ENCODE data around the gene HAAO. TPM values are rescaled to one million over a fixed set of nuclear protein-coding genes. Genes with fewer than 3 reads are reported as not detected.

The HAAO gene
- total and polyA plus RNA-seq, 2 experiments from 2014 or later: 0.30 to 0.43 TPM

DNA sequence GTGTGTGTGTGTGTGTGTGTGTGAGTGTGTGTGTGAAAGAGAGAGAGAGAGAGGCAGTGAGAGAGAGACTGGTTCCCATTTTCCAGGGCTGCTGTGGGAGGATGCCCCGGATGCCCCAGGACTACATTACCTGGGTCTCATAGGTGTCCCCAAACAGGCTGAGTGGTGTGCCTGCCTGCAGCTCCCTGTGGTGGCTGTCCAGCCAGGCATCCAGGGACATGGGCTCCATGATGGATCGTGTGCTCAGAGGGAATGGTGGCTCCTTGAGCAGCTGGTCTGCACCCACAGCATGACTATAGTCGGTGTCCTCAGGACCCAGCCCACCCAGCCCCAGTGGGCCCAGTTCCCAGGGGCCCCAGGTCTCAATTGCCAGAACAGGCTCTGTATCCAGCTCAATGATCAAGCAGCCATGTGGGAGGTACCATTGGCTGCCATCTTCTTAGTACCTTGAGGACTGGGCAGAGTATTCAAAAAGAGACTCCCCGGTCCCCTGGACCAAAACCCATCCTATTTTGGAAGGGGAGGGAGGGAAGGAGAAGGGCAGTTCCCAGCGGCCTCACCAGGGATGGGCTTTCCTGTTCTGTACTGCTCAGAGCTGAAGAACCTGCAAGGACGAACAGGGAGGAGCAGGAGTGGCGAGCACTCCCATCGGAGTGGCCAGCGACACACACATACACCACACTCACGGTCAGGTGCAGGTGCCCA, 22.6 kb downstream of the HAAO start:
- H3K4me3 ChIP-seq: no peak overlapping the region
- H3K27ac ChIP-seq: no peak overlapping the region
- no peaks in the 10 kb centered on the region for H3K9me3 ChIP-seq (ENCODE audit: low read depth)
- TF ChIP-seq, protein P1, sequence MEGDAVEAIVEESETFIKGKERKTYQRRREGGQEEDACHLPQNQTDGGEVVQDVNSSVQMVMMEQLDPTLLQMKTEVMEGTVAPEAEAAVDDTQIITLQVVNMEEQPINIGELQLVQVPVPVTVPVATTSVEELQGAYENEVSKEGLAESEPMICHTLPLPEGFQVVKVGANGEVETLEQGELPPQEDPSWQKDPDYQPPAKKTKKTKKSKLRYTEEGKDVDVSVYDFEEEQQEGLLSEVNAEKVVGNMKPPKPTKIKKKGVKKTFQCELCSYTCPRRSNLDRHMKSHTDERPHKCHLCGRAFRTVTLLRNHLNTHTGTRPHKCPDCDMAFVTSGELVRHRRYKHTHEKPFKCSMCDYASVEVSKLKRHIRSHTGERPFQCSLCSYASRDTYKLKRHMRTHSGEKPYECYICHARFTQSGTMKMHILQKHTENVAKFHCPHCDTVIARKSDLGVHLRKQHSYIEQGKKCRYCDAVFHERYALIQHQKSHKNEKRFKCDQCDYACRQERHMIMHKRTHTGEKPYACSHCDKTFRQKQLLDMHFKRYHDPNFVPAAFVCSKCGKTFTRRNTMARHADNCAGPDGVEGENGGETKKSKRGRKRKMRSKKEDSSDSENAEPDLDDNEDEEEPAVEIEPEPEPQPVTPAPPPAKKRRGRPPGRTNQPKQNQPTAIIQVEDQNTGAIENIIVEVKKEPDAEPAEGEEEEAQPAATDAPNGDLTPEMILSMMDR (IDR thresholded peaks at IDR 0.05; ENCODE audit: low read depth, low read length): no peak
- no peaks in the 10 kb centered on the region for H3K4me1 ChIP-seq (ENCODE audit: low read depth)
- no peak for DNase-seq (ENCODE audit: low read depth in 1 of 2, low spot score in 1 of 2)
- H3K36me3 ChIP-seq: no peaks in the 10 kb centered on the region
- H3K27me3 ChIP-seq: no peaks in the 10 kb centered on the region

DNA sequence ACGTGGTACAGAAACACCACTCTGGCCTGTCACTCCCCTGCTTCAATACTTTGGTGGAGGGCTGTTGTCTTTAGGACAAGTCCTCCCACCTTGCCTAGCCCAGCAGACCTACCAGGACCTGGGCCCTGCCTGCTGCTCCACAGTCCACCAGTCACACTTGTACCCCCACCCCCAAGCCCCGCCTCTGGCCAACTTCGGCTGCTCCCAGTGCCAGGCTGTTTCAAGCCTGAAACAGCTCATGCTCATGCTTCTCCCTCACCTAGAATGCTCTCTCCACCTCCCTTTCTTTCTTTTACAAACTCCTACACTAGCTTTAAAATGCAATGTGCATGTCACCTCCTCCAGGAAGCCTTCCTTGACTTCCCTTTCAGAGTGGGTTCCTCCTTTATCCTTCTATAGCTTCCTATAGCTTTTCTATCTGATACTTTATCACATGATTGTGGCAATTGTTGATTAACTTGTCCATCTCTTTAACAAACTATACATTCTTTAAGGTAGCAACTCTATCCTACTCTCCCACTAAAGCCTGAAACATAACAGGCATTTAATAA, 23.6 kb downstream of the HAAO start:
- no peak overlapping the region for H3K4me3 ChIP-seq
- DNase-seq (ENCODE audit: low read depth in 1 of 2, low spot score in 1 of 2): no peak
- H3K36me3 ChIP-seq: no peaks in the 10 kb centered on the region
- TF ChIP-seq, protein P1 (IDR thresholded peaks at IDR 0.05; ENCODE audit: low read depth, low read length): no peak
- no peaks in the 10 kb centered on the region for H3K4me1 ChIP-seq (ENCODE audit: low read depth)
- no peaks in the 10 kb centered on the region for H3K27me3 ChIP-seq
- no peaks in the 10 kb centered on the region for H3K9me3 ChIP-seq (ENCODE audit: low read depth)
- no peak overlapping the region for H3K27ac ChIP-seq

DNA sequence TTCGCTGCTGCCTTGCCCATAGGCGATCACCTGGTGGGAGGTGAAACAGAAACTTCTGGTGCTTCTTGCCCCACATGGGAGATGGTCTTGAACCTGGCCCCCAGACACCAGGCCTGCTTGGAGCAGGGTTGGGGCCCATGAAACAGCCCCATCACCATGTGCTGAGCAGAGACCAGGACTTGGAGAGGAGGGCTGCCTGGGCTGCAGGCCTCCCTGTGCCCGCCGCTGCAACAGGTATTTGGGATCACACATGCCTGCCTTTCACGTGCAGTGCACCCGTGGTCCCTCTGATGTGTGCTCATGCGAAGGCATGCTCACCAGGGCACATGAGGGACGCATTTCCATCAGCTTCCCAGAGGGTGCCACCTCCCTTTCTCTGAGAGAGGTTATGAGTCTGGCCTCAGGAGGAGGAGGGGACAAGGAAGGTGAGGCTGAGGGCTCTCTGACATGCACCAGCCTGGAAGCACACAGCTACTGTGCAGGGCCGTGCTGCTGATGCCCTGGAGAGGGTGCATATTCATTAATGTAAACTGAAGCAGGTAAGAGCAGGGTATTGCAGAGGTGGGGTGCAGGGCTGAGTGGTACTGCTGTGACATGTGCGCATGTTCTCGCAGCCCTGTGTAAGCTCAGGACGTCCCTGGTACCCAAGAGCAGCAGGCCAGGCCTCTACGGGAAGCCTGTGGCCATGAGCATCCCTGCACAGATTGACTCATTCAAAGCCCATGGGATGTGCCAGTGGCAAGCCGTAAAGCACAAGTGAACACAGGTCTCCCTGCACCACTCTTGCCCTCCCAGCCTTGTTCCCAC, 24.3 kb downstream of the HAAO start:
- DNase-seq (ENCODE audit: low read depth in 1 of 2, low spot score in 1 of 2): peak in 1 of 2 donors; percentile 24
- no peaks in the 10 kb centered on the region for H3K9me3 ChIP-seq (ENCODE audit: low read depth)
- H3K4me1 ChIP-seq (ENCODE audit: low read depth): no peaks in the 10 kb centered on the region
- no peaks in the 10 kb centered on the region for H3K27me3 ChIP-seq
- no peaks in the 10 kb centered on the region for H3K36me3 ChIP-seq
- H3K27ac ChIP-seq: no peak overlapping the region
- TF ChIP-seq, protein P1 (IDR thresholded peaks at IDR 0.05; ENCODE audit: low read depth, low read length): no peak
- H3K4me3 ChIP-seq: no peak overlapping the region

DNA sequence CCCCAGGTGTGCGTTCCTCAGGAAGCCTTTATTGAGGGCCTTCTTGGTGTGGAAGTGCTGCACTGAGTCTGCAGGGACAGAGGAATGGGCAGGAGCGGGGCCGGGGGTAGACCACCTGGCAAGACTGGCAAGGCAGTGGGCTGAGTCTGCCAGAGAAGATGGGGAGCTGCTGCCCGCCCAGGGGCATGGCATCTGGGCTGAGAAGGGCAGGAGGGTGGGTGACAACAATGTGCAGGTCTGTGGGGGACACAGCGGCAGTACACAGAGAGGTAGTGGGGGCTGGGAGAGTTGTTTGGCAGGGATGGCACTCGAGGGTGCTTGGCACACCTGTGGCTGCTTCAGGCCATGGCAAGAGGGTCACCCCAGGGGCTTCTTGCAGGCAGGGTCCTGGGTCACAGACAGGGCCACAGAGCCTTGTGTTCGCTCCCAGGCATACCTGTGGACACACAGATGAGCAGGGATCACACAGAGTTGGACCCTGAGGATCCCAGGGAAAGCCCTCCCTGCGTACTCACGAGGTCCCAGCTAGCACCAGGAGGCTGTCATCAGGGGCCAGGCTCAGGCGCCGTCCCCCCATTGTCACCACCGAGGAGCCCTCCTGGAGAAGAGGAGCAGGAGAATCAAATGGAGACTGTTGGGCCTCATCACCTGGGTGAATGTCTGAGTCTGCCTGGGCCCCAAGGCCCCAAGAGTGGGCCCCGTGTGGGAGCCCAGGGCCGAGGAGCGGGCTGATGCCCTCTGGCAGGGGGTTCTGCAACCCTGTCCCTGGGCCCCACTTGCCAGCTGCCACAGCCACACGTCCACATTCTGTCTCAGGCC, 25.1 kb downstream of the HAAO start:
- Histone ChIP-seq H3K27me3 (no peaks in the 10 kb centered on the region), H3K9me3 (ENCODE audit: low read depth) (no peaks in the 10 kb centered on the region), H3K27ac (no peak overlapping the region), H3K36me3 (no peaks in the 10 kb centered on the region), H3K4me1 (ENCODE audit: low read depth) (no peaks in the 10 kb centered on the region), H3K4me3 (no peak overlapping the region)
- DNase-seq (ENCODE audit: low read depth in 1 of 2, low spot score in 1 of 2): no peak
- TF ChIP-seq, protein P1 (IDR thresholded peaks at IDR 0.05; ENCODE audit: low read depth, low read length): no peak

DNA sequence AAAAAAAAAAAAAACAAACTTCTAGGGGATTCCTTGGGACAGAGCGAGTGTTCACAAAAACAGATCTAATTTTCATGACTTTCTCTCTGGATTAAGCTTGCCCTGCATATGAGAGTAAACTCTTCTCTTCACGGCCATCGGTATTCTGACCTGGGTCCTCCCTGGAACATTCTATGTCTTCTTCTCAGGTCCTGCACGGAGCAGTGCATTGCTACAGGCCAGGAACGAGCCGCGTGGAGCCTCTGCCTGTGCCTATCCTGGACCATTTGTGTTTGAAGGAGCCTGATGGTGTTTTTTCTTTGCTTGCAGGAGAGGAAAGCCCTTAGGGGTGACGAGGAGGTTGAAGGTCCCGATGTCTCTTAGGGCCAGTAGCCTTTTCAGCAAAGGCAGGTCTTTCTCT, 26.7 kb downstream of the HAAO start:
- TF ChIP-seq, protein P1 (IDR thresholded peaks at IDR 0.05; ENCODE audit: low read depth, low read length): no peak

More for the DNA sequence above, 26.7 kb downstream of the HAAO start:
- Histone ChIP-seq H3K4me1 (ENCODE audit: low read depth) (no peaks in the 10 kb centered on the region), H3K27ac (no peak overlapping the region), H3K4me3 (no peak overlapping the region), H3K27me3 (no peaks in the 10 kb centered on the region), H3K36me3 (no peaks in the 10 kb centered on the region), H3K9me3 (ENCODE audit: low read depth) (no peaks in the 10 kb centered on the region)
- DNase-seq (ENCODE audit: low read depth in 1 of 2, low spot score in 1 of 2): no peak
